H54 (cell line): ENCODE data around the gene RGS14.

Experiments
- DNase-seq: peaks from one replicate; pipeline ENCODE4 v3.0.0; 2011; ENCODE audit warnings: low spot score, mixed read lengths; ENCODE audit not compliant: insufficient read length
- FAIRE-seq: peaks from 3 replicates; lab custom pipeline; 2011; peaks lifted over from hg19 to GRCh38; lab: Jason Lieb, UNC
- POLR2A ChIP-seq: IDR thresholded peaks from 2 replicates; pipeline ENCODE4 v1.6.1; 2011; ENCODE audit warnings: low read depth, mild to moderate bottlenecking, low read length

The RGS14 gene

DNA sequence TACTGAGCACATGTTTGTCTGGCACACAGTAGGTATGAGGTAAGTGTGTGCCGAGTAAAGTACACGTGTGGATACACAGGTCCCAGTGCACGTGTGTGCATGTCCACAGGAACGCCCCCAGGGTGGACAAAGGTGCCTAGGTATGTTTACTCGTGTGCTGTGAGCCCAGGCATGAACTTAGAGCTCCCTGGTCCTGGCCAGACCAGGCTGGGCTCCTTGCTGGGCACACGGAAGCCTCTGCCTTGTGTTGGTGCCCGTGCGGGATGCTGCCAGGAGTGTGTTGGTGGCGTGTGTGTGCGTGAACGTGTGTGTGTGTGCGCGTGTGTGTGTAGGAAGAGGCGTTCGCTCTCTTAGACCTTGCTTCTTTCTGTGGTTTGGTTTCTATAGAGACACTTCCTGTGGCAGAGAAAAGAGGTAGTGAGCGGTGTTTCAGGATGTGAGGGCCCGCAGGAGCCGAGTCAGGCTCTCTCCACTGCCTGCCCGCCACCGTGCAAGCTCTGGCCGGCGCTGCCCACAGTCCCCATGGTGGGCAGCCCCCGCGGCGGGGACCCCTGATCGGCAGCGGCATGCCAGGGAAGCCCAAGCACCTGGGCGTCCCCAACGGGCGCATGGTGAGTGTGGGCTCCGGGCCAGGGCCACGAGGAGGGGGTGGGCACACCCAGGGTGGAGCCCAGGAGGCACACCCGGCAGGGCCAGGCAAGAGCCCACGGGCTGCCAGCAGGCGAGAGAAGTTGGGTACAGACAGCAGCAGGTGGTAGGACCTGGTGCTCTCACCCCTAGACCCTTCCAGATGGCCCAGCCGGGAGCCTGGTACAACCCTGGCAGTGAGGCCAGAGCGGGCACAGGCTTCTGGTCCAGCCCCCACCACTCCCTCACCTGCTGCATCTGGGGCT, at the start of gene RGS14:
TSS of gene RGS14 (plus strand) at position 466 of the 893 bp plus-strand sequence. CDS start at position 567, 101 bp downstream.
- DNase-seq: peak; percentile 92
- peak; percentile 39 for TF ChIP-seq POLR2A
- FAIRE-seq: no peak

DNA sequence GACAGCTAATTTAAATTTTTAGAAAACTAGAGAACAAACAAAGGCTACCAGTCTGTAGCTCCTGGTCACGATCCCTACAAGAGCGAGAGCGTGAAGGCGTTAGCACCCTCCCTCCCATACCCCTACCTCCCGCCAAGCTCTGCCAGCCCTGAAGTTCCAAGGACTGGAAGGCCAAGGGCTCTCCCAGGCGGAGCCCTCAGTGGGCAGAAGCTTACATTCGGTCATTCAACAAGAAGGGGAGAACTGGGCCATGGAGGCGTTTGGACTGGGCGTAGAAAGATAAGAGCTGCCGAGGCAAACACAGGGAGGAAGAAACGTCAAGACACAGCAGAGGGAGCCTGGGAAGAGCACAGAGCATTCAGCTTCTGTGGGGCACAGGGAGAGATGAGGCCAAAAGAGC, 49.0 kb upstream of the RGS14 start:
- FAIRE-seq (no peak), DNase-seq (no peak)
- TF ChIP-seq POLR2A: no peak

DNA sequence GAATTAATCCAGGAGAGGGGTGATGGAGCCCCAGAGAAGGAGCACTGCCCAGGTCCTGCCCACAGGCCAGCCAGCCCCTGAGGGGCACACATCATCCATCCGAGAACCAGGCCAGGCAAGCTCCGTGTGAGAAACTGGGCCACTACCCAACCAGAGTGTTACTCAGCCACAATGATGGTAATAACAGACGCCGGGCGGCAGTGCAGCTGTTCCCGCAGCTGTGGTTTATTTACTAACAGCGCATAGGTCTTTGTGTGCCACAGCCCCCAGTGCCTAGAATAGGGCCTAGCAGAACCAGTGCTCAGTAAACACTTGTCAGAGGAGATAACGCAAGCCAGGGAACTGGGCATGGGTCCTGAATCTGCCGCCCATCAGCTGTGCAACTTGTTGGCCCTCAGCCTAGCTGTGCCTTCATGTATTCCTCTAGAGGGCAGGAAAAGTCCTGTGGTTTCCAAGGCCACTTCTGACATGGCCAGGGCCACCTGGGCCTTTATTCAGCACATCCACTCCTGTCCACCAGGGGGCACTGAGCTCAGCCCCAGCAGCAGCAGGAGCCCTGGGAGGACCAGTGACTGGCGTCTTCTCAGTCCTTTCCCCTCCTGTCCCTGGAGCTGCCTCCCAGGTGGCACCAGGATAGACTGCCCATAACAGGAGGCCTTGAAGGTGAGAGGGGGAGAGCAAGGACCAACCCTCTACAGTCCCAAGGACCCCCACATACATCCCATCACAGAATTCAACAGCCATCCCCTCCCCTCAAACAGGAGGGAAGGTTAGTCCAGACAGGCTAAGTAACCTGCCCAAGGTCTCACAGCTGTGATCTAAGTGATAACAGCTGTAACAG, 48.2 kb upstream of the RGS14 start:
- FAIRE-seq (no peak), DNase-seq (peak; percentile 67)
- no peak for TF ChIP-seq POLR2A

DNA sequence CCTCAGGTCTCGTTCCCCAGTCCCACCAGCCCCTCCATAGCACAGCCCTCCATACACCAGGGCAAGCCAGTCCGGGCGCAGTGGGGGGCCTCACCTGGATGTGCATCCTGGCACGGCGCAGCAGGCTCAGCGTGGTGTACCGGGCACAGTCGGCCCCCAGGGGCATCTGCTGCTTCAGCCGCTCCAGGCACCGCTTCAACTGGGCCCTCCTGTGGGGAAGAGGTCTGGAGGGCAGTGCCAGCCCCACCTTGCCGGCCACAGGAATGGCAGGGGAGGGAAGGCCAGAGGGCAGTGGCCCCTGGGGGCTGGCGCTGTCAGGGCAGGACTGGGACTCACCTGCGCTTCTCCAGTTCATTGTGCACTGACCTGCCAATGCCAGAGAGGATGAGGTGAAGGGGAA, 47.4 kb upstream of the RGS14 start:
- TF ChIP-seq POLR2A: no peak
- no peak for FAIRE-seq
- no peak for DNase-seq

GRCh38 chr5:177310757-177311391, 46.9 kb upstream of the RGS14 start:
- 0 out of 2 replicates have a peak, but pooled peaks have one; percentile 6 for TF ChIP-seq POLR2A
- DNase-seq (no peak), FAIRE-seq (no peak)

DNA sequence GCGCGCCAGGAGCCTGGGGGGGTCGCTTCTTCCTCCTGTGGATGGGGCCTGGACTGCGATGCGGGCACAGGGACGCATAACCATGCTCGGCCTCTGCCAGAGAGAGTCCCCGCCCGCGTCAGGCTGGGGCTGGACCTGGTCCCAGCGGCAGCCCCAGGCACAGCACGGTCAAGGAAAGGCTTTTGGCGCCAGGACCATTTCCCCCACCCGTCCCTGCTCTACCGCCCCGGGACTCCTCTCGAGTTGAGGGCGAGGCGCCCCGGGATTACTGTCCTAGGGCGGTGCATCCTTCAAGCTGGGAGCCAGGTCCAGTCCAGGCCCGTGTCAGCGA, 46.4 kb upstream of the RGS14 start:
- DNase-seq: no peak
- FAIRE-seq: no peak
- no peak for TF ChIP-seq POLR2A

- peak; percentile 45 for TF ChIP-seq POLR2A
- FAIRE-seq (no peak), DNase-seq (peak; percentile 91)
Observed at GRCh38 chr5:177311723-177312648, 45.7 kb upstream of the RGS14 start, which contains the start of gene MXD3. MXD3 (minus strand) TSS chr5:177311898; CDS start chr5:177311830, 68 bp downstream.

DNA sequence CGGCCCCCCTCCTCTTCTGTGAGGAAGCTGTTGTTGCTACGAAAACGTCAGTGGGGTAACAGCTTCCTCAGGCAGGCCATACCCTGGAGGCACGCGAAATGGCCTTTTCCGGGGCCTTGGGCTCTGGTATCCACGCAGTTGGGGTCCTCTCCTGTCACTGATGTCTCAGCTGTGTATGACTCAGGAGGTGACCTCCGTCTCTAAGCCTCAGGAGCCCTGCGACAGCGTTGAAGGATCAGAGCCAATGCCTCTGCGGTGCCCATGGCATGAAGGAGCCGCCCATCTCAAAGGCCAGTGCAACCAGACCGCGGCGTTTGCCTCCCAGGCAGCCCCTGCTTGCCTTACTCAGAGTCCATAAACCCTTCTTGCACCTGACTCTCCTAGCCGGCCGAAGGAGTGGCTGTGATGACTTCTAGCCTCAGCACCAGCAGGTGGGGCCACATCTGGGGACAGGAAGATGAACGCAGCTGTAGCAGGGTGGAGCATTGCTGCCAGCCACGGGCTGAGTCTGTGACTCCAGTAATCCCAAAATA, 45.0 kb upstream of the RGS14 start:
- no peak for FAIRE-seq
- peak; percentile 34 for DNase-seq
- TF ChIP-seq POLR2A: no peak

DNA sequence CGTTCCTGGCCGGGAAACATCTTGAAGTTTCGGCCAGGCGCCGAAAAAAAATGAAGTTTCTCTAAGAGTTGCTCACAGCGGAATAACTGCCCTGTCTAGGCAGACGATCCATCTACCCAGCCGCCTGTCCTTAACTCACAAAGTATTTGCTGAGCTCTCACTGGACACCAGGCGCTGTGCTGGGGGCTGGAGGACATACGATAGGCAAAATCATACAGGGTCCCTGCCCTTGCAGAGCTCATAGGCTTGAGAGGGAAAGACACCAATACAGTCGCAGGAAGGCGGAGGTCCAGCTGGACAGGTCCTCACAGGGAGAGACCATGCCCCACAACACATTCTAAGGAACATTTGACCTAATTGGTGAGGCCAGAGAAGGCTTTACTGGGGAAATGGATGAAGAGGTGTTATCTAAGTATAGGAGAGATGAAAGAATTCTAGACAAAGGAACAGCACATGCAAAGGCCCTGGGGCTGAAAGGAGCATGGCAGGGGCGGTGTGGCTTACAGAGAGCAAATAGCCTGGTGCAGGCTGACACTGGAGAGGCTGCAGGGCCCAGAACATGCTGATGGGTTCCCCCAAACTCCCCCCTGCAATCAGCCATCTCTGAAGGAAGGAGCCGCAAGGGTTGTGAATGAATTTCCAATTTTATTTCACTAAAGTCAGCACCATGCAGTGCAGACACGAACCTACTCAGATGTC, 44.0 kb upstream of the RGS14 start:
- TF ChIP-seq POLR2A: no peak
- no peak for FAIRE-seq

GRCh38 chr5:177314376-177315342, 43.1 kb upstream of the RGS14 start:
- no peak for TF ChIP-seq POLR2A
- DNase-seq (no peak), FAIRE-seq (no peak)

More for the DNA sequence above, 44.0 kb upstream of the RGS14 start:
- DNase-seq: no peak

DNA sequence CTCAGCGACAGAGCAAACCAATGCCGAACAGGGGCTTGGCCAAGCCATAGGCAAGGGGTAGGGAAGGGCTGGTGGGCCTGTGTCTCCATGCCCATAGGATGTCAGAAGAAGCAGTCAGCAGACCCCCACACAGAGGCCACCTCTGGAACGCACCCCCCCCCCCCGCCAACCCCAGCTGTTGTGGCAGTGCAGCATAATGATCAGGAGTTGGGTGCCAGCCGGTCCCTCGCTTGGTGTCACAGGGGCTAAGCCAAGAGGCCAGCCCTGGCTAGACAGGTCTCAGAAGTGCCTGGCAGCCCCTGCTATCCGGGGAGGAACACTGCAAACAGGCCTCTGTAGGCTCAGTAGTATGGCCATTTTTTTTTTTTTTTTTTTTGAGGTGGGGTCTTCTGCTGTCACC, 42.3 kb upstream of the RGS14 start:
- TF ChIP-seq POLR2A: no peak
- no peak for FAIRE-seq
- DNase-seq: no peak
